OCI-M1 (cell line): Measurements from ENCODE around the gene GPR137B.

Experiments used
- DNase-seq: peaks from one replicate; lab custom pipeline; 2025; lab: John Stamatoyannopoulos, UW

The GPR137B gene

DNA sequence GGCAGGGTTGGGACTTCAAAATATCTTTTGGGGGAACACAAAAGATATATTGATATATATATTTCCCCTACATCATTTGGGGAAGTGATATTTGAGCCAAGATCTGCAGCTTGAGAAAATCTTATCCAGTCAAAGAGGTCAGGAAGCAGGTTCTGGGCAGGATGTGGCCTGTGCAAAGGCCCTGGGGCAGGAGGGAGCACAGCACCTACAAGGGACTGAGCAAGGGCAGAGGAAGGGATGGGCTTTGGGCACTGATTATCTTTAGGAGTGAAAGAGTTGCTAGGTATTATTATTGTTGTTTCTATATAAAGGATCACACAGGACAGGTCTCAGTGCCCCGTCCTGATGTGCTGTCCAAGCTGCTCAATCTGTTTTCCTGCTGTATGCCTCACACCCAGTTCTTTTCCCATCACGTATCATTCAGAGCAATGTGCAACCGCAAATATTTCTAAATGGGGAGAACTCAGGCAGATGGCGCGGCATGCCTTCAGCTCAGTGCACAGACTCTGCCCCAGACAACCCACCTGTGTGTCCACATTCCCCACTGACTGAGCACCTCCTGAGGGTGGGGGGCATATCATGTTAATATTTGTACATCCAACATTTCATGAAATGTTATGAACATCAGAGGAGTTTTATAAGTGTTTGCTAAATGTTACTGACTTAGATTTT lies 28.1 kb upstream of the GPR137B start:
- DNase-seq: no peak

- DNase-seq: no peak
Observed at GRCh38 chr1:236117710-236118109, 24.6 kb upstream of the GPR137B start.

DNA sequence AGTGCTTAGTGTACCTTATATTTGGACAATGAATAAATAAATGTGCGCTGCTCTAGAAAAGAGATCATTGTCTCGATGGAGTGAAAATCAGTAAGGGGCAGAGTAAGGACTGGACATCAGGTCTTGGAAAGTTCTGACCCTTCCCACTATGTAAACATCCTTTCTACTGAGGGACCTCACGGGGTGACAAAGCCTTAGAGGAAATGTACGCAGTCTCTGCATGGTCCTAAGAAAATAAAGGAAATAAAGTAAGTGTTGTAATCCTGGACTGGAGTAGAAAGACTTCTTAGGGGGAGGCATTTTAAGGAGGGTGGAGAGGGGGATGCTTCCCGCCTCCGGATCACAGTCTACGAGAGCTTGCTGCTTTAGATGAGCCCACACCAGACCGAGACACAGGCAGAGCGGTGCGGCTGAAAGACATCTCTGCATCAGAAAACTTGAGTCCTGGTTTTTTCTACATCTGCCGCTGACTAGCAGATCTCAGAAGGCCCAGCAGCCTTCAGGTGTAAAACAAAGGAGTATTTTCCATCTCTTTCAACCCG lies 22.3 kb upstream of the GPR137B start:
- DNase-seq: no peak

- no peak for DNase-seq
Observed at GRCh38 chr1:236120721-236121153, 21.6 kb upstream of the GPR137B start.

GRCh38 chr1:236122176-236122575 lies 20.2 kb upstream of the GPR137B start:
- no peak for DNase-seq

DNA sequence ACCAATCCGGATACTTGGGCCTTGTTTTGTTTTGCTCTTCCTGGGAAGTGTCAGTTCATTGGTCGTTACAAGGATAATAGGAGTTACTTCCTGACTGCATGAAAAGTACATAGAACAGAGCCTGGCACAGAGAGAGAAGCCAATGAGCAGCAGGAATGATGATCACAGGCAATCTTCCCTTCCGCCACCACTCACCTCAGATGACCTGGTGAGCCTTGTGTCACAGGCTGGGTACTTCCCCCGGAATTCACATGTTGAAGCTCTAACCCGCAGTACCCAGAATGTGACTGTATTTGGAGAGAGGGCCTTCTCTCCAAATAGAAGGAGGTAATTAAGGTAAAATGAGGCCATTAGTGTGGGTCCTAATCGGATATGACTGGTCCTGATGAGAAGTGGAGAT lies 18.8 kb upstream of the GPR137B start:
- no peak for DNase-seq

- peak; percentile 20 for DNase-seq
Observed at GRCh38 chr1:236124965-236125364, 17.4 kb upstream of the GPR137B start.

GRCh38 chr1:236127045-236127444 lies 15.3 kb upstream of the GPR137B start:
- no peak for DNase-seq

- no peak for DNase-seq
Observed at GRCh38 chr1:236128646-236129178, 13.6 kb upstream of the GPR137B start.

DNA sequence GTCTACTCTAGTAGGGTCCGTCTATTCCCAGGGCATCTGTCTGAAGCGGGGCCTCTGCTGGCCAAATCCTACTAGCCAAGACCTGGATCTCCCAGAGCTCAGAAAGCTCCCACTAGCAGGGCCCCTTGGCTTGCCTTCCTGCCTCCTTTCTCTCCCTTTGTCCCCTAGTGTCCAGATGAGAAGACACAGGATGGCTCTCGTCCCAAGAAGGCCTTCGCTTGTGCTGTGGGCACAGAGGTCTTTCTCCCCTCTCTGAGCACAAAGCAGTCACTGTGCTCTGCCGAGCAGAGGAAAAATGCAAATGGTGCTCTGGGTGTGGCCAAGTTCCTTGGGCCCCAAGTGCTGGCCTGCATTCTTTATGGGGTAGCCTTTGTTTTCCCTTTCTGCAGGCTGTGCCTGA lies 13.0 kb upstream of the GPR137B start:
- no peak for DNase-seq

GRCh38 chr1:236130372-236130771 lies 12.0 kb upstream of the GPR137B start:
- no peak for DNase-seq

GRCh38 chr1:236131916-236132315 lies 10.4 kb upstream of the GPR137B start:
- DNase-seq: no peak

DNA sequence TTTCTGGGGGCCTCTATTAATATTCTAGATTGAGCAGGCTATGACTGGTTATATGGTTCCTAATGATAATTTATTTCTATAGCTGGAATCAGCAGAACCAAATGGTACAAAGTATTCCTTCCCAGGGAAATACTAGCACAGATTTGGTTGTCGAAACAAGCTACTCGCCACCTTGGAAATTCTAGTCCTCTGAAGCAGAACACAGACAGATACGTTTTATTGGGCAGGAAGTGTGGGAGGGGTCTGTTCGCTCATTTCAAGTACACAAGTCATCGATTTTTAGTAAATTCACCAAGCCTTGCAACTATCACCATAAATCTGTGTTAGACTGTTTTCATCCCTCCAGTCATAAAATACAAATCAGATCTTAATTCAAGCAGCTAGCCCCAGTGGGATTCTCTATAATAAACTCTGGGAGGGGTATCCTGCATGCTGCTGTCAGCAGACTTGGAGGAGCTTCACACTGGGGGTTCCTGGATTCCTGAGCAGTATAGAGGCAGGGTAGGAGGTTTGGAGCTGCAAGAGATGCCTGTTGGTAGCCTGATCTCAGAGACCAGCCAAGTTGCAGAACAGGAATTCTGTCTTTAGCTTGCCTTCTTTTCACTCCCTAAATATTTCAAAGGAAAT lies 9.8 kb upstream of the GPR137B start:
- DNase-seq: no peak

GRCh38 chr1:236133339-236133738 lies 9.0 kb upstream of the GPR137B start:
- no peak for DNase-seq

GRCh38 chr1:236133802-236134201 lies 8.5 kb upstream of the GPR137B start:
- no peak for DNase-seq

- DNase-seq: no peak
Observed at GRCh38 chr1:236137285-236137852, 5.0 kb upstream of the GPR137B start.

DNA sequence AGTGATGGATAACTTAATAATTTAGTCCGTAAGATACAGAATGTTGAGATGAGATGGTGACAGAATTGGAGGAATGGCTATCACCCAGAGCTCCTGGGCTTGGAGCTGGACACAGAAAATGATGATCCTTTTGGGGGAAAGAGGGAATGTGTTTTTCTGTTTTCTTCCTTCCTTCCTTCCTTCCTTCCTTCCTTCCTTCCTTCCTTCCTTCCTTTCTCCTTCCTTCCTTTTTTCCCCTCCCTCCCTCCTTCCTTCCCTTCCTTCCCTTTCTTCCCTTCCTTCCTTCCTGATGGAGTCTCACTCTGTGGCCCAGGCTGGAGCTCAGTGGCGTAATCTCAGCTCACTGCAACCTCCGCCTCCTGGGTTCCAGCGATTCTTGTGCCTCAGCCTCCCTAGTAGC lies 2.8 kb upstream of the GPR137B start:
- DNase-seq: no peak

GRCh38 chr1:236140705-236141446 lies 1.5 kb upstream of the GPR137B start:
- DNase-seq: no peak

DNA sequence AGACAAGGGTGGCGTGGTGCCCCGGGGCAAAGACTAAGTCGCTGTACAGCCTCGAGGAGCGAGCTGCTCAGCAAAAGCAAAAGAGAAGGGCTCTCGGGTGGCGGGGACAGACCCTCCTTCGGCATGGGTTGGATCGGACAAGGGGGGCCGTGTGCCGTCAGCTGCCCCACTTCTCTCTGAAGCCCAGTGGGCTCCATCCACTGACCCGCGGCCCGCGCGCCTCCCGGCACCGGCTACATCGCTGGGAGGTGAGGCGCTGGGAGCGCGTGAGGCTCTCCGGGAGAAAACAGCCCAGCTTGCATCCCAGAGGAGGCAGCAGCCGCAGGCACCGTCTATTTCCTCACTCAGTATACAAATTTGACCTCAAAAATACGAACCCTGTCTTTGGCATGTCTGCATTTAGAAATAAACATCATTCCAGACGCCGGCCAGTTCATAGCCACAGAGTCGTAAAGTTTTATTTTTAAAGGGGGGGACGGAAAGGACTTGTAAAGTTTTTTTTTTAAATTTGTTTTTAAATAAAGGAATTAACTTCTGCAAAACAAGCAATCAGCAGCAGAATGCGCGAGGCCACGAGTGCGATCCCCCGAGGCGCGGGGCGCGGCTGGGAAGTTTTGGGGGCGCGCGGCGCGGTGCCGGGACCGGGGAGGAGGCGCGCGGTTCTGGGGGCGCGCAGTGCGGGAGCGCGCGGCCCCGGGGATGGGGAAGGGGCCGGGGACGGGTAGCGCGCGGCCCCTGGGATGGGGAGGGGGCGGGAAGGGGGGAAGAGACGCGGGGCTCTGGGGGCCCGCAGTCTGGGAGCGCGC lies 689 bp upstream of the GPR137B start:
- no peak for DNase-seq

GRCh38 chr1:236143104-236143948 lies 987 bp downstream of the GPR137B start:
- DNase-seq: no peak

- no peak for DNase-seq
Observed at GRCh38 chr1:236144033-236144432, 1.7 kb downstream of the GPR137B start.
